Heart left ventricle (tissue), 13 donors: ENCODE measurements around the gene LSAMP.

Experiments
- CTCF ChIP-seq, 12 donors: fragments of 200-600 bp; sonication (generic) in 4 of 12; IDR thresholded peaks; one replicate each; pipeline versions ENCODE4 v1.5.0 to v1.8.0; 2018 to 2022; ENCODE audit warnings: antibody characterized with exemption in 12 of 12, mild to moderate bottlenecking in 5 of 12
- POLR2A ChIP-seq, 2 donors: fragments of 450-650 bp; IDR thresholded peaks; one replicate each; pipeline ENCODE4 v1.6.1; 2017; ENCODE audit warnings: antibody characterized with exemption in 2 of 2, mild to moderate bottlenecking in 2 of 2, moderate library complexity in 2 of 2
- donor health status: ischemic (EF 13 %, LVEDD 7.1; RV severe dilation, severe dysfunction).
- donor health status: DM: no; HTN: yes; CAD: no.
- donor health status: DM: no; HTN: no; CAD: no.
- donor health status: ischemic (EF 25% LVEDD 6.9; RV normal size, moderate dysfunction).
- donor health status: ischemic (EF 25% LVEDD 5.7; RV mildly dilated, moderate dysfunction).
- donor health status: ischemic (EF 35%, LVEDD 5.7; RV mildly dilated, moderate dysfunction).
- donor health status: nonischemic (EF 11% LVEDD 7.7; RV severe dilation, severe dysfunction).
- donor health status: DM: yes; HTN: yes; CAD: no.
- donor health status: PGD.
- donor health status: ischemic (EF 29% LVEDD 5.4; RV normal size, mild dysfunction).
- donor health status: nonischemic (EF 23%, LVEDD 6.1; RV moderate dilation, normal function).

- TF ChIP-seq CTCF (IDR thresholded peaks at IDR 0.05) = no peak
- TF ChIP-seq POLR2A (IDR thresholded peaks at IDR 0.05) = no peak
Observed at GRCh38 chr3:116114586-116114985, 330.7 kb downstream of the LSAMP start.
